GM12891 (cell line): ENCODE measurements around the gene ADAMTS5.

Experiments
- PAX5 ChIP-seq: IDR thresholded peaks from 2 replicates; pipeline ENCODE4 v1.6.1; 2011; ENCODE audit warnings: low read length, moderate library complexity, mild to moderate bottlenecking; ENCODE audit not compliant: insufficient read depth, severe bottlenecking
- POLR2A ChIP-seq: IDR thresholded peaks from 2 replicates; pipeline ENCODE4 v1.6.1; 2011; ENCODE audit warnings: low read depth, low read length, control low read depth
- POLR2AphosphoS5 ChIP-seq: IDR thresholded peaks from 2 replicates; pipeline ENCODE4 v1.6.1; 2011; ENCODE audit warnings: low read depth, low read length, control low read depth
- POU2F2 ChIP-seq: IDR thresholded peaks from 2 replicates; pipeline ENCODE4 v1.6.1; 2011; ENCODE audit warnings: low read depth, mild to moderate bottlenecking, control low read depth, low read length, moderate library complexity
- SPI1 ChIP-seq: IDR thresholded peaks from 2 replicates; pipeline ENCODE4 v1.6.1; 2011; ENCODE audit warnings: low read depth, low read length, control low read depth
- TAF1 ChIP-seq: IDR thresholded peaks from 2 replicates; pipeline ENCODE4 v1.6.1; 2011; ENCODE audit warnings: low read depth, low read length, control low read depth

- no peak for TF ChIP-seq POU2F2
- no peak for TF ChIP-seq POLR2A
- TF ChIP-seq SPI1: no peak
- no peak for TF ChIP-seq POLR2AphosphoS5
- no peak for TF ChIP-seq TAF1
- TF ChIP-seq PAX5: no peak
Observed at GRCh38 chr21:26900980-26901379, 65.9 kb downstream of the ADAMTS5 start.
